ENCODE data around the gene PCBD1. TPM values are rescaled to one million over a fixed set of nuclear protein-coding genes. Genes with fewer than 3 reads are reported as not detected.
"Not testable (repeated sequence)": the region's sequence is repeated elsewhere in the genome, so short reads cannot be mapped to it uniquely, and the experiment has no call there.

The PCBD1 gene
- total RNA-seq, 3 donors from 2014 or later, result 52.4 to 93.9 (median 66.6) TPM

GRCh38 chr10:70866424-70866823 lies 21.9 kb downstream of the PCBD1 start:
- Histone ChIP-seq H3K4me3 (no peak overlapping the region), H3K9me3 (no peaks in the 10 kb centered on the region), H3K27me3 (no peaks in the 10 kb centered on the region), H3K27ac (peak overlapping the region; percentile 57 to 59), H3K4me1 (no peaks in the 10 kb centered on the region), H3K36me3 (no peaks in the 10 kb centered on the region)
- peak in 1 of 3 donors; percentile 17 for TF ChIP-seq POLR2AphosphoS5 (IDR thresholded peaks at IDR 0.05)
- TF ChIP-seq POLR2A (IDR thresholded peaks at IDR 0.05), result no peak
- TF ChIP-seq CTCF (IDR thresholded peaks at IDR 0.05), result no peak
- intact Hi-C loops (cut with DNase I; ENCODE audit: low total_unique reads), result no loop called here
- no peak for DNase-seq (ENCODE audit: low spot score in 2 of 2)

GRCh38 chr10:70864935-70865334 lies 23.4 kb downstream of the PCBD1 start:
- no peaks in the 10 kb centered on the region for H3K27me3 ChIP-seq
- no peaks in the 10 kb centered on the region for H3K9me3 ChIP-seq
- TF ChIP-seq CTCF (IDR thresholded peaks at IDR 0.05), result no peak
- no peak for DNase-seq (ENCODE audit: low spot score in 2 of 2)
- intact Hi-C loops (cut with DNase I; ENCODE audit: low total_unique reads), result no loop called here
- no peak overlapping the region for H3K27ac ChIP-seq
- no peak overlapping the region for H3K4me3 ChIP-seq
- no peaks in the 10 kb centered on the region for H3K4me1 ChIP-seq
- H3K36me3 ChIP-seq, result no peaks in the 10 kb centered on the region

- H3K36me3 ChIP-seq, result no peaks in the 10 kb centered on the region
- H3K27ac ChIP-seq, result no peak overlapping the region
- intact Hi-C loops (cut with DNase I; ENCODE audit: low total_unique reads), result no loop called here
- no peaks in the 10 kb centered on the region for H3K4me1 ChIP-seq
- no peak overlapping the region for H3K4me3 ChIP-seq
- no peaks in the 10 kb centered on the region for H3K9me3 ChIP-seq
- no peak for DNase-seq (ENCODE audit: low spot score in 2 of 2)
- no peaks in the 10 kb centered on the region for H3K27me3 ChIP-seq
- TF ChIP-seq CTCF (IDR thresholded peaks at IDR 0.05) (no peak), POLR2A (IDR thresholded peaks at IDR 0.05) (no peak), POLR2AphosphoS5 (IDR thresholded peaks at IDR 0.05) (no peak)
Measured at GRCh38 chr10:70863470-70864160, 24.8 kb downstream of the PCBD1 start.

- intact Hi-C loops (cut with DNase I; ENCODE audit: low total_unique reads); H3K9me3 ChIP-seq; H3K27me3 ChIP-seq; H3K36me3 ChIP-seq; H3K4me3 ChIP-seq; H3K27ac ChIP-seq; DNase-seq (ENCODE audit: low spot score in 2 of 2); H3K4me1 ChIP-seq: not testable (repeated sequence)
Measured at GRCh38 chr10:70861495-70862197, 26.7 kb downstream of the PCBD1 start.

GRCh38 chr10:70858759-70859158 lies 29.6 kb downstream of the PCBD1 start:
- intact Hi-C loops (cut with DNase I; ENCODE audit: low total_unique reads), result no loop called here
- H3K9me3 ChIP-seq, result no peaks in the 10 kb centered on the region
- no peak overlapping the region for H3K4me3 ChIP-seq
- H3K36me3 ChIP-seq, result no peaks in the 10 kb centered on the region
- TF ChIP-seq CTCF (IDR thresholded peaks at IDR 0.05), result no peak
- TF ChIP-seq POLR2AphosphoS5 (IDR thresholded peaks at IDR 0.05), result no peak
- TF ChIP-seq POLR2A (IDR thresholded peaks at IDR 0.05), result no peak
- no peak overlapping the region for H3K27ac ChIP-seq
- DNase-seq (ENCODE audit: low spot score in 2 of 2), result no peak
- no peaks in the 10 kb centered on the region for H3K4me1 ChIP-seq
- H3K27me3 ChIP-seq, result no peaks in the 10 kb centered on the region
